Measurements from ENCODE around the gene ADAMTSL1.

The ADAMTSL1 gene

DNA sequence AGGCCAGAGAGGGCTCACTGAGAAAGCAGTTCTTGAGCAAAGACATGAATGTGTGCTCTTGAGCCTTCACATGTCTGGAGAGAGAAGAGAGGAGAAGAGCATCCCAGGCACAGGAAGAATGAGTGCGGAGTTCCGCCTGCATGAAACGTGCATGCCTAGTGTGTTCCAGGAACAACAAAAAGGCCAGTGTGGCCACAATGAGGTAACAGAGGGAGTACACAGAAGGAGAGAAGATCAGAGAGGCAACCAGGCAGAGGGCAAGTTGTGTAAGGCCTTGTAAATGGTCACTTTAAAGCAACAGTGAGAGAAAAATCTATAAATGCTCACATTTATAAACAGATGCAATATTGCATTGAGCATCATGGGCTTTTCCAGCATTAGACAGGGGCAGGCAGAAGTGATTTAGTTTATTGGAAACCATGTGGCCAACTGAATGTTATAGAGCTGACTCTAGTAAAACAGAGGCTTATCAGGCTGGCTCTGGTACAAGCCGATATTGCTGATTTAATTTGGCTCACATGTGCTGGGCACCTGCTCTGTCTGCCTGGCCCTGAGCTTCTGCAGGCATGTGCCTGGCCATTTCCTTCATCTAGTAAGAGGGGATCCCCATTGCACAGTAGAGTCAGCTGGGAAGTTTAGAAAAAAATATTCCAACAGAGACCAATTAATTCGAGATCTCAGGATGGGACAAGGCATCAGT, 373.8 kb downstream of the ADAMTSL1 start:
- Mint-ChIP-seq H3K9me3 (no peaks in the 10 kb centered on the region), H3K36me3 (ENCODE audit: low read depth) (no peaks in the 10 kb centered on the region), H3K4me1 (no peaks in the 10 kb centered on the region), H3K27ac (no peak overlapping the region), H3K4me3 (no peak overlapping the region), H3K27me3 (no peaks in the 10 kb centered on the region)
- ATAC-seq (no peak), DNase-seq (no peak)

DNA sequence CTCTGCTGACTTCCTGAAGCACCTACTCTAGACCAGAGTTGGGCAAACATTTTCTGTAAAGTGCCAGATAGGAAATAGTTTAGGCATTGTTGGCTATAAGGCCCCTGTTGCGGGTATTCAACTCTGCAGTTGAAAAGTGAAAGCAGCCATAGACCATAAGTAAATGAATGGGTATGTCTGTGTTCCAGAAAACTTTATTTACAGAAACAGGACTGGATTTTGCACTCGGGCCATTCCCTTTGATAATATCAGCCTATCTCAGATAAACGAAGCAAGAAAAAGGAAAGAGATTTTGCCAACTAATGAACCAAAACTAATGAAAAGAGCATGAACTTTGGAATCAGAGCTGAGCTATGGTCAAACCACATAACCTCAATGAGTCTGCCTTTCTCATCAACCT, 374.7 kb downstream of the ADAMTSL1 start:
- Mint-ChIP-seq H3K4me3 (no peak overlapping the region), H3K9me3 (no peaks in the 10 kb centered on the region), H3K4me1 (no peaks in the 10 kb centered on the region), H3K27ac (no peak overlapping the region), H3K27me3 (no peaks in the 10 kb centered on the region), H3K36me3 (ENCODE audit: low read depth) (no peaks in the 10 kb centered on the region)
- ATAC-seq (no peak), DNase-seq (no peak)

DNA sequence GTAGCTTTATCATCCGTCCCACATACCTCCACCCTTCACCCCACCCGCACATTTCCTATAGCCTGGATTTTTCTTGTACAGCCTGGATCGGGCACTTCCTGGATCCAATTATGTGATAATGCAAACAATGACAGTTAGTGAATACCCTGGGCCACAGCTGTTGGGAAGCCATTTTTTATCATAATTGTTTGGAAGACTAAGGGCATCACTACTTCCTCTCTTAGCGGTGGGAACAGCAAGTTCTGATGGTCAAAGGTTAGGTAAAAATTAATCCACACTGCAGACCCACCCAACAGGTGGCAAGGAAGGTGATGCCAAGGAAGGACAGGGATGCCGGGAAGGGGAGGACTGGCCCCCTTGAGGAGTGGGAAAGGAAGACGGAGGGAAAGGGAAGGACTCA, 375.3 kb downstream of the ADAMTSL1 start:
- no peak for ATAC-seq

DNA sequence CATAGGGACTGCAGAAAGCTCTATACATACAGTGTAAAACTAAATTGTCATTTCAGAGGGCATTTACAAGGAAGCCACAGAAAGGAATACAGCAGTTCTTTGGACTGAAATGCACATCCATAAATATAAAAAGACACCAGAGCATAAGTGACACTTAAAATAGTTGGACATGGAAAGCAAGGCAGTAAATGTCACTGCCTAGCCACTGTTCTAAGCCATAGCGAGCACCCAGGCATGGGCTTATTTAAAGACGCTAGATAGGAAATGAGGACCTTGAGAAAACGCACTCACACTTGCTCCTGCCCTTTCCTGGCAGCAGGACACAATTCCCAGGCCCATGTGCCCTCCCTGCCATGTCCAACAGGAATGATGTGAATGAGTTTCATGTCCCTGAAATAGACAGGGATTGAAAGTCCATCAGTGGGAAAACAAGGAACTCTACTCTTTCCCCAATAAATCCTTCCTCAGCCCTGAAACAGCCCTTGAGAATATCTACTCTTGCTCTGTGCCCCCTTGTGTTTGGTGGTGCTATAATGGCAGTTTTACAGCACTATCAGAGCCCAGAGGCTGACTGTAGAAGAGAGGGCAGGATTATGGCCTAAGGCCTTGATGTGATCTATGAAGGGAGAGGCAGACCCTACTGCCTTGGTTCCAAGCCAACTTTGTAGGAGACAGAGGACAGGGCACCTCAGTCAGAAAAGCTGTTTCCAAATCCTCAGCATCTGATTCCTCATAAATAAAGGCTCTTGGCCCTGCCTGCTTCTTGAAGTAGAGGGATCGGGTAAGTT, 376.1 kb downstream of the ADAMTSL1 start:
- H3K4me1 Mint-ChIP-seq = no peaks in the 10 kb centered on the region
- no peak overlapping the region for H3K4me3 Mint-ChIP-seq
- peaks cover 2% of the 10 kb centered on the region for H3K27me3 Mint-ChIP-seq
- no peaks in the 10 kb centered on the region for H3K36me3 Mint-ChIP-seq (ENCODE audit: low read depth)
- no peak for ATAC-seq
- no peaks in the 10 kb centered on the region for H3K9me3 Mint-ChIP-seq
- no peak overlapping the region for H3K27ac Mint-ChIP-seq
- DNase-seq = no peak

More for the DNA sequence above, 375.3 kb downstream of the ADAMTSL1 start:
- DNase-seq = no peak
- no peaks in the 10 kb centered on the region for H3K27me3 Mint-ChIP-seq
- no peaks in the 10 kb centered on the region for H3K4me1 Mint-ChIP-seq
- no peak overlapping the region for H3K4me3 Mint-ChIP-seq
- no peak overlapping the region for H3K27ac Mint-ChIP-seq
- H3K9me3 Mint-ChIP-seq = no peaks in the 10 kb centered on the region
- H3K36me3 Mint-ChIP-seq (ENCODE audit: low read depth) = no peaks in the 10 kb centered on the region

DNA sequence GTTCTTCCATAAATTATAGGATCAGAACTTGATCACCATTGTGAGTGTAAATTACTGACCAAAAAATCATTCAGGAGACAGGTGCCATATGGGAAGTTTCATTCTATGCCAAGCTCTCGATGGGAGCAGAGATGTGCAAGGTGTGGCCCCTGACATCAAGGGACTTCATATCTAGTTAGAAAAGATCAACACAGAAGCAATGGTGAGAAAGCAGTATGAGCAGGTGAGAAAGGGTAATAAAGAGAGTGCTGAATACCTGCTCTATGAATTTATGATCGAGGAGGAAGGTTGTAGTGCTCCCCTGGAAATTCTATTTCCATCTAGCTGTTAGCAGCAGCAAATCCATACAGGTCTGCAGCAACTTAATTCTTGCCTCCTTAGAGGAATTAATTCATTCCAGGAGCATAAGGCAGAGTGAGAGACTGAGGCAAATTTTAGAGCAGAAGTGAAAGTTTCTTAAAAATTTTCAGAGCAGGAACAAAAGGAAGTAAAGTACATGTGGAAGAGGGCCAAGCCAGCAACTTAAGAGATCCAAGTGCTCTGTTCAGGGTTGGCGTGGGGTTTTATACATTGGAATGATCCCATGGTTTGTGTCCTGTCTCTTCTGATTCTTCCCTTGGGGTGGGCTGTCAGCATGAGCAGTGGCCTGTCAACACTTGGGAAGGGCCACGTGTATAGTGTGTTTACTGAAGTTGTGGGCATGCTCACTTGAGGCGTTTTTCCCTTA, 377.3 kb downstream of the ADAMTSL1 start:
- H3K4me1 Mint-ChIP-seq = no peaks in the 10 kb centered on the region
- DNase-seq = no peak
- no peaks in the 10 kb centered on the region for H3K9me3 Mint-ChIP-seq
- no peak overlapping the region for H3K27ac Mint-ChIP-seq
- no peak overlapping the region for H3K4me3 Mint-ChIP-seq
- no peaks in the 10 kb centered on the region for H3K36me3 Mint-ChIP-seq (ENCODE audit: low read depth)
- ATAC-seq = no peak
- peaks cover 2% of the 10 kb centered on the region for H3K27me3 Mint-ChIP-seq

DNA sequence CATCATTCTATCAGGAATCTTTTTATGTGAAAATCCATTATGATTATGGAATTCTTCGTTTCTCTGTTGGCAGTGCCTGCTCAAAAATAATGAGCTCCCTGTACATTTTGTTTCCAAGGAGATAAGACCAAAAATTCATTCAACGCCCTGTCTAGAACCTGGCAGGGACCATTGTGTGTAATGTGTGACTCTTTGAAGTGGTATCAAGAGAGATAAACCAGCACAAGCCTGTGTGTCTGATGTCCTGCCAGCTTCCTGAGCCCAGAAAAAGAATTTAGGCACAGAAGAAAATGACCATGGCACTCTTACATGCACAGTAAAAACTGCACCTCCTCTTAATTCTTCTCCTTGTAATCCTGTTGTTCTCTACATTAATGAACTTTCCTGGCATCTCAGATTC, 381.7 kb downstream of the ADAMTSL1 start:
- H3K4me1 Mint-ChIP-seq = no peaks in the 10 kb centered on the region
- H3K36me3 Mint-ChIP-seq (ENCODE audit: low read depth) = no peaks in the 10 kb centered on the region
- no peaks in the 10 kb centered on the region for H3K9me3 Mint-ChIP-seq
- peaks cover 4% of the 10 kb centered on the region for H3K27me3 Mint-ChIP-seq
- no peak for ATAC-seq
- DNase-seq = no peak
- H3K4me3 Mint-ChIP-seq = no peak overlapping the region
- H3K27ac Mint-ChIP-seq = no peak overlapping the region

DNA sequence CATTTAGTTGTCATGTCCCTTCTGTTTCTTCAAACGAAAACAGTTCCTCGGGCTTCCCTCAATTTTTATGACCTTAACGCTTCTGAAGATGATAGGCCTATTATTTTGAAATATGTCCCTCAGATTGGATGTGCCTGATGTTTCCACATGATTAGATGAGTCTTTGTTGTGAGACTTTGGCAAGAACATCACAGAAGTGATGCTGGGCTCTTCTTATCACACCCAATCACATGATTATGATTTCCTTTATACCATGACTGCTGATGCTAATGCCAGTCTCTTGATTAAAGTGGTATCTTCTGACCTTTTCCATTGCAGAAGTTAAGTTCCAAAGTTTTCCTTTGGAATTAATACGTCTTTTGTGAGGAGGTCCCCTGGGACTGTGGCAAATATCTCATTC, 383.4 kb downstream of the ADAMTSL1 start:
- H3K4me3 Mint-ChIP-seq = no peak overlapping the region
- H3K27me3 Mint-ChIP-seq = peaks cover 4% of the 10 kb centered on the region
- no peaks in the 10 kb centered on the region for H3K36me3 Mint-ChIP-seq (ENCODE audit: low read depth)
- no peak for DNase-seq
- H3K27ac Mint-ChIP-seq = no peak overlapping the region
- no peaks in the 10 kb centered on the region for H3K9me3 Mint-ChIP-seq
- ATAC-seq = no peak
- no peaks in the 10 kb centered on the region for H3K4me1 Mint-ChIP-seq

DNA sequence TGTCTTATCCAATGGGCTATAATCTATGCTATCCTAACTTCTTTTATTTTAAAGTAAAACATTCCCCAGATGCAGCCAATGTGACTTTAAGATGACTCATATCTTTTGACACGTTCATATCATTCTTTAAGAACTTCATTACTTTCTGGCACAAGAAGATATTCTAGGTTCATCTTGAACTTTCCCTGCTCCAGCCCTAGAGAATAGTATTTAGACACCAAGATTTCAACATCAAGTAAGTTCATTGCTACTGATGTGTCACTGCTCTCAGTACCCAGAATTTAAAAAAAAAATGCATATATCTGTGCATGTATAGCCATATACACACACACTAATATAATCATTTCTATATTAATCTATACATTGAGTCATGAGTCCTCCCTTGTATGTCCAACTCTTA, 383.8 kb downstream of the ADAMTSL1 start:
- Mint-ChIP-seq H3K9me3 (no peaks in the 10 kb centered on the region), H3K4me3 (no peak overlapping the region), H3K36me3 (ENCODE audit: low read depth) (no peaks in the 10 kb centered on the region), H3K4me1 (no peaks in the 10 kb centered on the region), H3K27ac (no peak overlapping the region), H3K27me3 (peaks cover 4% of the 10 kb centered on the region)
- ATAC-seq = no peak
- no peak for DNase-seq

DNA sequence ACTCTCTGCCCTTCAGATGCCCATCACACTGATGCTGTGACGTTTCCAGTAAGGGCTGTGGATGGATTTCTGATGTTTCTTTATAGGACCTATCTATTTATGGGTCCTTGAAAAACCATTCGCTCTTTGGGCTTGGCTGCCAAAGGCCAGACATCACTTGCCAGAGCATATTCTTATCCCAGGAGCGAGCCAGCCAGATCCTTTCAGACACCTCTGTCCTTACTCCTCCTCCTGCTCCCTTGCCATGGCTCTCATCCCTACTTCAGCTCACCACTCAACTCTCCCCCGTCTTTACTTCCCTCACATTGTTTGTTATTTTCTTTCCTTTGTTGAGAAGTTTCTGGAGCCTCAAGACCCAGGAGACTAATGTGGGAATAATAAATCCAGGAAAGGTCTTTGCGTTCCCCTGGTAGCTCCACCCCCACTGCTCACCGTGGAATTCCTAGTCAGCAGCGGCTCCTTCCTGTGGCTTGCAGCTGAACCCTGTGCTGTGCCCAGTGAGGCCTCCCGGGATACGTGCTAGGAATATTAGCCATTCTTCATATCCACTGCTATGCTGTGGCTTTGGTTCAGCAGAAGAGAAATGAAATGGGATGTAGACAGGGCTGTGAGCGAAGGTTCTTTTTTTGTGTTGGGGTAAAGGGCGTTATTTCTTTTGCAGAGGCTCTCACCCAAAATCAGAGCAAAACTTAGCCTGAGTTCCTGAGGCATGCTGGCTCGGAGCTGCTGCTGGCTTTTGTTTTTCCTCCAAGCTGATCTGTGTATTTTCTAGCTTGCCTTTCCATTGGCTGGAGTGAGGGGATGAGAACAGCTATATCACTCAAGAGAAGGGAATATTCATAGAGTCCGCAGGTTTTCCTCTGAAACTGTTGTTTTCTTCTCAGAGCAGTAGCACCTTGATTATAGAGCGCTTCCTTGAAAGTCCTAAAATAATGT, 387.9 kb downstream of the ADAMTSL1 start:
- peaks cover 2% of the 10 kb centered on the region for H3K27me3 Mint-ChIP-seq
- no peaks in the 10 kb centered on the region for H3K4me1 Mint-ChIP-seq
- H3K9me3 Mint-ChIP-seq = no peaks in the 10 kb centered on the region
- no peaks in the 10 kb centered on the region for H3K36me3 Mint-ChIP-seq (ENCODE audit: low read depth)
- no peak overlapping the region for H3K4me3 Mint-ChIP-seq
- no peak for ATAC-seq
- no peak for DNase-seq
- H3K27ac Mint-ChIP-seq = no peak overlapping the region

DNA sequence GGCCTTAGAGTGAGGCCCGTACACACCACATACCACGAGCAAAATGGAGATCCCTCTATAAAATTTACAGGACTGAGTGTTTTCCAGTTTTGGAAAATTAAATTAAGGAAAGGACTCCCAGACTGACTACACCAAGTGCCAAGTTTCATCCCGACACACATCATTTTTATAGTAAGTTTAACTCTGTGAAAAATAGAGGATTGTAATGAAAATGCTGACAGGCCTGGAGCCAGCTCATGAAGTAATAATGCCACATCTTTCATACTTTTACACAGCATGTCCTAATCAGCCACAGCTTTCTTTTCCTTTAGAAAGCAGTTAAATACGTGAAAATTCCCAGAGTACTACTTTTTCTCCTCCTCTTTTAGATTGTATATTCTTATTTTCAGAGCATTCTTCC, 389.8 kb downstream of the ADAMTSL1 start:
- no peaks in the 10 kb centered on the region for H3K36me3 Mint-ChIP-seq (ENCODE audit: low read depth)
- no peak overlapping the region for H3K4me3 Mint-ChIP-seq
- no peaks in the 10 kb centered on the region for H3K9me3 Mint-ChIP-seq
- DNase-seq (no peak), ATAC-seq (no peak)
- H3K4me1 Mint-ChIP-seq = no peaks in the 10 kb centered on the region
- H3K27me3 Mint-ChIP-seq = no peaks in the 10 kb centered on the region
- no peak overlapping the region for H3K27ac Mint-ChIP-seq

DNA sequence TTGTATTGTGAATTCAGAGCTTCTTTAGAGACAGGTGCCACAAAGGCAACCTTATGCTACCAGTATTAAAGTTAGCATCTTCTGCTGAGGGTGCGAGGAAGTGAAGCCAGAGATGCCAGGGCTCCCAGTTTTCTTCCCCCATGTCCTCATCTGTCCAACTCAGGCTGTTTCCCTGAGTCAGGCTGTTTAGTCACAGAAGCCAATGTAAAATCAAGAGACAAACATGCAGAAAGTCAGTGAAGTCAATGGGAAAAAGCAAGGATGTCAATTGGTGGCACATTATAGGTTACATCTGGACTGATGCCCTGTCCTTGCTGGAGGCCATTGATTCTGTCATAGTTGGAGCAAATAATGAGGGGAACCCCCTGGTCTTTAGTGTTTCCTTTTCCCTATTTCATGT, 390.6 kb downstream of the ADAMTSL1 start:
- Mint-ChIP-seq H3K36me3 (ENCODE audit: low read depth) (no peaks in the 10 kb centered on the region), H3K4me3 (no peak overlapping the region), H3K4me1 (no peaks in the 10 kb centered on the region), H3K27ac (no peak overlapping the region), H3K27me3 (peaks cover under 1% of the 10 kb centered on the region), H3K9me3 (peaks cover 4% of the 10 kb centered on the region)
- ATAC-seq (no peak), DNase-seq (no peak)

DNA sequence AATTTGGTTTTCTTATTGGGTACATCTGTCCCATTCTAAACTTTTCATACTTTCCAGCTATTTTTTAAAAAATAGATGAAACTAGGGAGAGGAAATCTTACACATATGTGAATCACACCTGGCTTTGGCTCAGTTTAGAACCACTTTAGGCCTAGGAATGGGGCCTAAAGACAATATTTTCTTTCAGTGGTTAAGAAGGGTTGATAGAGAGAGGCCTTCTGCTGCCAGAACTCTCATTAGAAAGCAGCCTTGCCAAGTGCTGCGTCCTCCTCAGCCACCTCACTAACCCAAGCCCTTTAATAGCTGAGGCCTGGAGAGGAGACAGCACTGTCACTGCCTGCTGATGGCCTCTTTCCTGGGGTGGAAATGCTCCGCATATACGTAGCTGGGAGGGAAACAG, 391.6 kb downstream of the ADAMTSL1 start:
- no peak for DNase-seq
- peaks cover 14% of the 10 kb centered on the region for H3K9me3 Mint-ChIP-seq
- H3K27me3 Mint-ChIP-seq = peaks cover 2% of the 10 kb centered on the region
- no peak for ATAC-seq
- H3K36me3 Mint-ChIP-seq (ENCODE audit: low read depth) = no peaks in the 10 kb centered on the region
- no peak overlapping the region for H3K27ac Mint-ChIP-seq
- H3K4me1 Mint-ChIP-seq = no peaks in the 10 kb centered on the region
- no peak overlapping the region for H3K4me3 Mint-ChIP-seq

DNA sequence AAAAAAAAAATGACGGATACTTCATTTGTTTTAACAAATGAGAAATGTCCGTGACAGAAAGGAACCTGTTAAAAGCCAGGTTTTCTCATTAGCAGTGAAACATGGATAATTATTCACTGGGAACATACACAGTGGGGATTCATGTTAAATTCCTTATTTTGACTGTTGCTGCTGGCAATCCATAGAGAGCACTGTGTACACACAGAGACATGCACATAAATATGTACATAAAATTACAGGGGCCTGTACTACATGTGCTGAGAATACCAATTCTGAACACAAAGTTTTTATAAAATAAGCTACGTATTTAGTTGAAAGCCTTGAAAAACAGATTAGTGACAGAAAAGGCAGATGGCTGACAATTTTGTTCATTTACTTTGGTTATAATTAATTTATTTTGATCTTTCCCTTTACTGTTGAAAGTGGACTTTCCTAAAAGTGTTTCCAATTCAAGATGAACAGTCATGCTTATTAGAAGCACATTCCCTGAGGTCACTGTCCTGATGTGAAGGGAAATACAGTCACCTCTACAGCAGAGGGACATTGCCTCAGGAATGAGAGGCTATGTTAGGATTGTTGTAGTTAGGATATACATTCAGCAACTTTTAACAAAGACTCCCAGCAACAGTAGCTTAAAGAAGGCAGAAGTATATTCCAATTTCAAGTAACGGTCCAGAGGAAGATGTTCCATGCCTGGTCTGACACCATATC, 392.3 kb downstream of the ADAMTSL1 start:
- DNase-seq (no peak), ATAC-seq (no peak)
- Mint-ChIP-seq H3K4me1 (no peaks in the 10 kb centered on the region), H3K9me3 (peaks cover 18% of the 10 kb centered on the region), H3K4me3 (no peak overlapping the region), H3K36me3 (ENCODE audit: low read depth) (no peaks in the 10 kb centered on the region), H3K27ac (no peak overlapping the region), H3K27me3 (peaks cover 2% of the 10 kb centered on the region)

DNA sequence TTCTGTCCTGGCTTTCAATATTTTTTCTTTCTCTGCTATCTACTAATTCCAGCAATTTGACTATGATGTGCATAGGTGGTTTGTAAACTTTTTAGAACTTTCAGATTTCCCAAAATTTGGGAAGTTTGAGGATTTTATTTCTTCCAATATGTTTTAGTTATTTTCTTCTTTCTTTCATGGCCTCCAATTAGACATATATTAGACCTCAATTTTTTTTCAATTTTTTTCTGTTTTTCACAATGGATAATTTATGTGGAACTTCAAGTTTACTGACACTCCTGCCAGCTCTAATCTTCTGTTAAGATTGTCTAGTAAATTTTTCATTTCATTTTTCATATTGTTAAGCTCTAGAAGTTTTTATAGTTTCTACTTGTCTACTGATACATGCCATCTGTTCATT, 395.8 kb downstream of the ADAMTSL1 start:
- H3K27ac Mint-ChIP-seq = no peak overlapping the region
- H3K36me3 Mint-ChIP-seq (ENCODE audit: low read depth) = no peaks in the 10 kb centered on the region
- no peaks in the 10 kb centered on the region for H3K4me1 Mint-ChIP-seq
- ATAC-seq = no peak
- DNase-seq = no peak
- no peak overlapping the region for H3K4me3 Mint-ChIP-seq
- H3K9me3 Mint-ChIP-seq = peaks cover 25% of the 10 kb centered on the region
- peaks cover 3% of the 10 kb centered on the region for H3K27me3 Mint-ChIP-seq

All from activated naive CD8-positive, alpha-beta T cell treated with anti-CD3 and anti-CD28 coated beads, Interleukin-2, amount 50 U/mL, for 24 hours (primary cell).